ENCODE data around the gene NTRK3. TPM values are rescaled to one million over a fixed set of nuclear protein-coding genes. Genes with fewer than 3 reads are reported as not detected.

NTRK3 gene
- total RNA-seq, 2 experiments from 2014 or later = 0.78 TPM; not detected in 1

DNA sequence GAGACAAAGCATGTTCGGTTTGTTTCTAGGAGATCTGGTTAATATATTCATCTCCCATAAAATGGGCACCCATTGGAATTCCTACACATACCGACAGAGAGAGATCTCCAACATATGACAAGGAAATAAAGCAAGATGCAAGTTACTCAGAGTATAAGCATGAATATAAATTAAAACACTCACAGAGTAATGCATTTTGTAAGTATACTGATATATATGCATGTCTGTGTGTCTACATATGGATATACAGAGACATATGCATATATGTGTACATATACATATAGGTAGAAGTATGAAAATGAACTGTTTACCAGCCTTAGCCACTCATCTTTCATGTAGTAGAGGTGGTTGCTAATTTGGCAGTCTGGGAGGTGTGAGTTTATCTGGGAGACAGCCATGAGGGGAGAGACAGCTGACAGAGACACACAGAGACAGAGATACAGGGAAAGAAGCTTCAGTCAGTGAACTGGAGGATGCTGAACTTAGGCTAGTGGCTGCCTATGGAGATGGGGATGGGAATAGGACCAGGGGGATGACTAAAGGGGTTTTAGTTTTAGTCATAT lies 134.5 kb downstream of the NTRK3 start:
- no peak for DNase-seq
- ChIA-PET CTCF (no interaction called here), POLR2A (no interaction called here)
- ATAC-seq (ENCODE audit: poor library complexity) = no peak
- H3K36me3 ChIP-seq (ENCODE audit: insufficient read depth, low read length) = no peaks in the 10 kb centered on the region
- no peaks in the 10 kb centered on the region for H3K4me1 ChIP-seq (ENCODE audit: insufficient read depth, low read length)
- TF ChIP-seq, protein P1, sequence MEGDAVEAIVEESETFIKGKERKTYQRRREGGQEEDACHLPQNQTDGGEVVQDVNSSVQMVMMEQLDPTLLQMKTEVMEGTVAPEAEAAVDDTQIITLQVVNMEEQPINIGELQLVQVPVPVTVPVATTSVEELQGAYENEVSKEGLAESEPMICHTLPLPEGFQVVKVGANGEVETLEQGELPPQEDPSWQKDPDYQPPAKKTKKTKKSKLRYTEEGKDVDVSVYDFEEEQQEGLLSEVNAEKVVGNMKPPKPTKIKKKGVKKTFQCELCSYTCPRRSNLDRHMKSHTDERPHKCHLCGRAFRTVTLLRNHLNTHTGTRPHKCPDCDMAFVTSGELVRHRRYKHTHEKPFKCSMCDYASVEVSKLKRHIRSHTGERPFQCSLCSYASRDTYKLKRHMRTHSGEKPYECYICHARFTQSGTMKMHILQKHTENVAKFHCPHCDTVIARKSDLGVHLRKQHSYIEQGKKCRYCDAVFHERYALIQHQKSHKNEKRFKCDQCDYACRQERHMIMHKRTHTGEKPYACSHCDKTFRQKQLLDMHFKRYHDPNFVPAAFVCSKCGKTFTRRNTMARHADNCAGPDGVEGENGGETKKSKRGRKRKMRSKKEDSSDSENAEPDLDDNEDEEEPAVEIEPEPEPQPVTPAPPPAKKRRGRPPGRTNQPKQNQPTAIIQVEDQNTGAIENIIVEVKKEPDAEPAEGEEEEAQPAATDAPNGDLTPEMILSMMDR (IDR thresholded peaks at IDR 0.05) = no peak
- no peak overlapping the region for H3K27ac ChIP-seq (ENCODE audit: low read depth in 1 of 2, low read length in 2 of 2)
- Mint-ChIP-seq H3K36me3 (ENCODE audit: low read depth) (no peaks in the 10 kb centered on the region), H3K4me3 (no peak overlapping the region), H3K27me3 (peaks cover 9% of the 10 kb centered on the region), H3K4me1 (ENCODE audit: low read depth) (no peaks in the 10 kb centered on the region), H3K27ac (no peak overlapping the region), H3K9me3 (no peaks in the 10 kb centered on the region)
- H3K27me3 ChIP-seq (ENCODE audit: control insufficient read depth in 1 of 2, insufficient read depth in 2 of 2, low read length in 2 of 2) = no peaks in the 10 kb centered on the region
- no peaks in the 10 kb centered on the region for H3K9me3 ChIP-seq (ENCODE audit: control insufficient read depth in 1 of 2, insufficient read depth in 1 of 2, low read length in 2 of 2)
- H3K4me3 ChIP-seq (ENCODE audit: low read length) = no peak overlapping the region
- intact Hi-C loops (cut with DNase I, micrococcal nuclease) = no loop called here

DNA sequence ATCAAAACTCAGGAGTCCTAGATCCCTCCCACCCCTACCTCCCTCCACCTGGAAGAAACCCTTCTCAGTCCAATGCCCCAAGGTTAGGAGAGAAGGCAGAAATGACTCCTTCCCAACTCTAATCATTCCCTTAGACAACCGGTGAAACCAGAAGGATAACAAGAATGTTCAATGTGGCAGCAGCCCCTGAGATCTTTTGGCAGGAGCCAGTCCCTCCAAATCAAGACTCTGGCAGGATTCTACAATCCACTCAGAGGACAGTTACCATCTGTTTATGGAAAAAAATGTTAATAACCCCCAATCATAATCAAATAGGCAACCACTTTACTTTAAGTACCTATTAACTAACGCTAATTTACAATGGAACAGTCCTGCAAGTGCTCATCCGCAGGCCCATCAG lies 136.5 kb downstream of the NTRK3 start:
- Mint-ChIP-seq H3K4me3 (no peak overlapping the region), H3K9me3 (no peaks in the 10 kb centered on the region), H3K4me1 (ENCODE audit: low read depth) (no peaks in the 10 kb centered on the region), H3K27ac (no peak overlapping the region), H3K36me3 (ENCODE audit: low read depth) (no peaks in the 10 kb centered on the region), H3K27me3 (peaks cover 3% of the 10 kb centered on the region)
- ATAC-seq (ENCODE audit: poor library complexity) = no peak
- intact Hi-C loops (cut with DNase I, micrococcal nuclease) = no loop called here
- CTCF ChIA-PET = no interaction called here
- Histone ChIP-seq H3K36me3 (ENCODE audit: insufficient read depth, low read length) (no peaks in the 10 kb centered on the region), H3K4me1 (ENCODE audit: insufficient read depth, low read length) (no peaks in the 10 kb centered on the region), H3K27ac (ENCODE audit: low read depth in 1 of 2, low read length in 2 of 2) (no peak overlapping the region), H3K9me3 (ENCODE audit: control insufficient read depth in 1 of 2, insufficient read depth in 1 of 2, low read length in 2 of 2) (no peaks in the 10 kb centered on the region), H3K27me3 (ENCODE audit: control insufficient read depth in 1 of 2, insufficient read depth in 2 of 2, low read length in 2 of 2) (no peaks in the 10 kb centered on the region), H3K4me3 (ENCODE audit: low read length) (no peak overlapping the region)
- POLR2A ChIA-PET = no interaction called here
- no peak for DNase-seq
- TF ChIP-seq, protein P1 (IDR thresholded peaks at IDR 0.05) = no peak

DNA sequence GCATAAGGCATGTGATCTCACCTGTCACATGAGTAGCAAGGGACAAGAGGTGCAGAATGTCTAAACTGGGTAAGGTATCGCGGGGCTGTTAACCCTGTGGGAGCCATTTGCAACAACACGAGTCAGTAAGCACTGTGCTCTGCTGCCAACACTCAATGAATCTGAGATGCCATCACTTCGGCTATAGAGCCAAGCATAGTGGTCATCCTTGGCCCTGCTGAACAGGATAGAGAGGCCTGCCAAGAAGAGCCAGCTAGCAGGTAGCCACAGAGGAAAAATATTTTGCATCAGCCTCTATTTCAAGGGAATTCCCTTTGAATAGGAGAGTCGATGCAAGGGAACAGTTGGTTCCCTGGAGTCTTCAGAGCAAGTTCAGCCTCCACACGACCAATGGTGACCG lies 137.8 kb downstream of the NTRK3 start:
- CTCF ChIA-PET = no interaction called here
- Histone ChIP-seq H3K27me3 (ENCODE audit: control insufficient read depth in 1 of 2, insufficient read depth in 2 of 2, low read length in 2 of 2) (no peaks in the 10 kb centered on the region), H3K4me1 (ENCODE audit: insufficient read depth, low read length) (no peaks in the 10 kb centered on the region), H3K9me3 (ENCODE audit: control insufficient read depth in 1 of 2, insufficient read depth in 1 of 2, low read length in 2 of 2) (no peaks in the 10 kb centered on the region), H3K36me3 (ENCODE audit: insufficient read depth, low read length) (no peaks in the 10 kb centered on the region), H3K4me3 (ENCODE audit: low read length) (no peak overlapping the region), H3K27ac (ENCODE audit: low read depth in 1 of 2, low read length in 2 of 2) (no peak overlapping the region)
- ATAC-seq (ENCODE audit: poor library complexity) = no peak
- H3K4me3 Mint-ChIP-seq = no peak overlapping the region
- TF ChIP-seq, protein P1 (IDR thresholded peaks at IDR 0.05) = no peak
- no peaks in the 10 kb centered on the region for H3K9me3 Mint-ChIP-seq
- no peaks in the 10 kb centered on the region for H3K36me3 Mint-ChIP-seq (ENCODE audit: low read depth)
- H3K4me1 Mint-ChIP-seq (ENCODE audit: low read depth) = no peaks in the 10 kb centered on the region
- DNase-seq = no peak
- intact Hi-C loops (cut with DNase I, micrococcal nuclease) = no loop called here
- no peak overlapping the region for H3K27ac Mint-ChIP-seq
- POLR2A ChIA-PET = no interaction called here
- peaks cover 3% of the 10 kb centered on the region for H3K27me3 Mint-ChIP-seq

Measured in CD4-positive, alpha-beta T cell (primary cell).